NCI-H1092 treated with DMSO at 0.1 percent for 48 hours (cell line): ENCODE data around the gene AHCYL2.
"Not testable (repeated sequence)": the region's sequence is repeated elsewhere in the genome, so short reads cannot be mapped to it uniquely, and the experiment has no call there.

Source experiments
- DNase-seq: peaks from one replicate; lab custom pipeline; 2025; lab: John Stamatoyannopoulos, UW

AHCYL2 gene

GRCh38 chr7:129292861-129293260 lies 68.0 kb downstream of the AHCYL2 start:
- no peak for DNase-seq

- no peak for DNase-seq
These were observed 70.2 kb downstream of the AHCYL2 start for GRCh38 chr7:129295015-129295423.

GRCh38 chr7:129298268-129298893 lies 73.6 kb downstream of the AHCYL2 start:
- peak; percentile 55 for DNase-seq

- no peak for DNase-seq
These were observed 75.1 kb downstream of the AHCYL2 start for GRCh38 chr7:129299889-129300288.

GRCh38 chr7:129300299-129300698 lies 75.5 kb downstream of the AHCYL2 start:
- DNase-seq = not testable (repeated sequence)

- DNase-seq = no peak
These were observed 82.8 kb downstream of the AHCYL2 start for GRCh38 chr7:129307592-129307991.

GRCh38 chr7:129308047-129308446 lies 83.2 kb downstream of the AHCYL2 start:
- DNase-seq = no peak

- no peak for DNase-seq
These were observed 86.6 kb downstream of the AHCYL2 start for GRCh38 chr7:129311429-129311828.

- DNase-seq = no peak
These were observed 88.5 kb downstream of the AHCYL2 start for GRCh38 chr7:129313282-129313681.

GRCh38 chr7:129315960-129316359 lies 91.1 kb downstream of the AHCYL2 start:
- DNase-seq = peak; percentile 30

- DNase-seq = no peak
These were observed 92.6 kb downstream of the AHCYL2 start for GRCh38 chr7:129317450-129317849.

GRCh38 chr7:129327076-129327475 lies 102.2 kb downstream of the AHCYL2 start:
- no peak for DNase-seq

- DNase-seq = no peak
These were observed 107.6 kb downstream of the AHCYL2 start for GRCh38 chr7:129332254-129333035.

GRCh38 chr7:129334473-129334872 lies 109.6 kb downstream of the AHCYL2 start:
- no peak for DNase-seq

GRCh38 chr7:129338450-129338849 lies 113.6 kb downstream of the AHCYL2 start:
- DNase-seq = no peak

- no peak for DNase-seq
These were observed 116.4 kb downstream of the AHCYL2 start for GRCh38 chr7:129341212-129341611.

- DNase-seq = no peak
These were observed 117.3 kb downstream of the AHCYL2 start for GRCh38 chr7:129341816-129342806.

GRCh38 chr7:129343099-129343700 lies 118.4 kb downstream of the AHCYL2 start:
- DNase-seq = peak; percentile 32

GRCh38 chr7:129347330-129347729 lies 122.5 kb downstream of the AHCYL2 start:
- DNase-seq = no peak

- DNase-seq = no peak
These were observed 123.4 kb downstream of the AHCYL2 start for GRCh38 chr7:129348023-129348740.

- no peak for DNase-seq
These were observed 126.5 kb downstream of the AHCYL2 start for GRCh38 chr7:129351320-129351719.
